GM12892 (cell line): Measurements from ENCODE around the gene KDM6B.

Experiments
- POLR2AphosphoS5 ChIP-seq: IDR thresholded peaks from 2 replicates; pipeline ENCODE4 v1.6.1; 2011; ENCODE audit warnings: low read depth, low read length, control low read depth
- TAF1 ChIP-seq: IDR thresholded peaks from 2 replicates; pipeline ENCODE4 v1.6.1; 2011; ENCODE audit warnings: low read depth, mild to moderate bottlenecking, control low read depth, low read length, borderline replicate concordance

DNA sequence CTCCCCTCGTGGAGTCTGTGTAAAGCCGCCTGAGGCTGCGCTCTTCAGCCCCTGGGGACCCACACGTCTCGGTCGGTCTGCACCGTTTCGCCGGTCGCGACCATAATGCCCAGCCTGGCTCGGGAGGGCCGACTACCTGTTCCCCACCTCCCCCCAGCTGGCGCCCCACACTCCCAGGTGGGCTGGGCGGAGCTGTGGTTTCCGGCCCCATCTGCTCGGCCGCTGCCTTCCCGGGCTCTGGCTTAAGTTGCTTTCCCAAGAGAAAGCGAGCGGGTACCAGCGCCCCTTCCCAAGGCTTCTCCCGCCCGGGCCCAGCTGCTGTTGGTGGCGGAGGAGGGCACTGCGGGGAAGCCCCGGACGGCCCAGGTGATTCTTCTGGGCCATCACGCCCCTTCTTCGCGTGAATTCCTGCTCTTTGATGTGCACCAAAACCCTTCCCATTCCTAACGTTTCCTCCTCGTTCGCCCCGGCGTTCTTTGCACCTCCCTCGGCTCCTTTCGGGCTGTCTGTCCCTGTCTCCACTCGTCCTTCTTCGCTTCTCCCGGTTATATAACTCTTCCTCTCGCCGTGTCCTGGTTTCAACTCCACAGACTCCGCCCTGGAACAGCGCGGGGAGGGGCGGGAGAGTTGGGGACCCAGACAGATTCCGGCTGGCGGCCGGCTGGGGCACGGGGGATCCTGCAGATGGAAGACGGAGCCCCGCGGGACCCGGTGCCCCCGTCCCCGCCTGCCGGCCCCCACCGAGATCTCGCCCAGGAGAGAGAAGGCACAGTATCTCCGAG lies 2.0 kb downstream of the KDM6B start:
- TF ChIP-seq POLR2AphosphoS5 (no peak), TAF1 (no peak)
